Mucosa of descending colon (tissue), 3 donors: ENCODE results near the gene PCBD1. TPM values are rescaled to one million over a fixed set of nuclear protein-coding genes. Genes with fewer than 3 reads are reported as not detected.

Source experiments
- ATAC-seq: fragments of 200-7000 bp; cut with Tn5 transposase; one replicate; pipeline ENCODE4 v1.9.1; 2020; ENCODE audit warnings: mild to moderate bottlenecking, moderate library complexity
- DNase-seq, 3 donors: peaks; one replicate each; pipeline ENCODE4 v3.0.0-alpha.2; 2020
- H3K36me3 ChIP-seq: fragments of 200-600 bp; one replicate; pipeline ENCODE4 v1.8.0; 2021; ENCODE audit warnings: low read depth, mild to moderate bottlenecking
- H3K4me1 ChIP-seq: fragments of 200-600 bp; one replicate; pipeline ENCODE4 v1.8.0; 2021; ENCODE audit warnings: low read depth, mild to moderate bottlenecking
- H3K4me3 ChIP-seq: fragments of 200-600 bp; one replicate; pipeline ENCODE4 v1.8.0; 2021; ENCODE audit warnings: mild to moderate bottlenecking
- H3K9me3 ChIP-seq: fragments of 200-600 bp; one replicate; pipeline ENCODE4 v1.8.0; 2021; ENCODE audit warnings: mild to moderate bottlenecking
- intact Hi-C, 2 donors: fragments of 100-400 bp; cut with DNase I in 1 of 2; cut with micrococcal nuclease in 1 of 2; formaldehyde crosslinking; loops; one replicate each; pipeline versions ENCODE4 v1.11.0 to v1.11.1; 2022; cut with DNase I, micrococcal nuclease
- total RNA-seq, 3 donors: library from RNA; stranded (reverse); fragmentation: NEBNext Ultra II Directional in 2 of 3; extraction: Animal tissue kit (Norgen Biotek cat#: 25700) in 2 of 3; gene quantifications; one replicate each; pipeline versions ENCODE4 v1.2.1 to v1.2.4, GENCODE V29; 2021 to 2023
- TF ChIP-seq, protein P1 (sequence below): fragments of 200-600 bp; IDR thresholded peaks from one replicate; pipeline ENCODE4 v1.8.0; 2022; ENCODE audit warnings: antibody characterized with exemption, mild to moderate bottlenecking
- donor health status: DM: no; HTN: no; CAD: no; lungs with moderate emphysema.
- donor health status: DM: no; HTN: no; CAD: no.
- donor health status: DM: no; HTN: yes; CAD: no.

Gene PCBD1
- total RNA-seq, 3 donors from 2014 or later = 81.4 to 86.8 (median 86.7) TPM

DNA sequence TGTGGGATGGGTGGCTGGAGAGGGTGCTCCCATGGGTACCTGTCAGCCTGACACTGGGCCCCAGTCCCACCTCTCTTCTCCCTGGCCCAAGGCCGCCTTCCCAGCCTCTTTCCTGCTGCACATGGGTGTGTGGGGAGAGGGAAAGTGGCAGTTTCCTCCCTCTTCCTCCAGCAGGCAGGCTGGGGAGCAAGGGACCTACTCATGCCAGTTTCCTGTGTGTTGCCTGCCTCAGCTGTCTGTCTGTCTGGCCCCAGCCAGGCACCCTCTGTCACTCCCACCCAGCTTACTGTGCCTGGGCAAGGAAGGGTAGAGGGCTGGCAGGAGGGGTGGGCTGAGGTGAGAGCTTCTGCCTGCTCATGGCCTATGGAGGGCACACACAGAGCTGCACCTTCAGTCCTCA lies 46.3 kb upstream of the PCBD1 start:
- intact Hi-C loops = no loop called here
- Histone ChIP-seq H3K9me3 (no peaks in the 10 kb centered on the region), H3K36me3 (no peaks in the 10 kb centered on the region), H3K4me1 (no peaks in the 10 kb centered on the region), H3K4me3 (no peak overlapping the region)
- DNase-seq (no peak), ATAC-seq (no peak)
- TF ChIP-seq, protein P1, sequence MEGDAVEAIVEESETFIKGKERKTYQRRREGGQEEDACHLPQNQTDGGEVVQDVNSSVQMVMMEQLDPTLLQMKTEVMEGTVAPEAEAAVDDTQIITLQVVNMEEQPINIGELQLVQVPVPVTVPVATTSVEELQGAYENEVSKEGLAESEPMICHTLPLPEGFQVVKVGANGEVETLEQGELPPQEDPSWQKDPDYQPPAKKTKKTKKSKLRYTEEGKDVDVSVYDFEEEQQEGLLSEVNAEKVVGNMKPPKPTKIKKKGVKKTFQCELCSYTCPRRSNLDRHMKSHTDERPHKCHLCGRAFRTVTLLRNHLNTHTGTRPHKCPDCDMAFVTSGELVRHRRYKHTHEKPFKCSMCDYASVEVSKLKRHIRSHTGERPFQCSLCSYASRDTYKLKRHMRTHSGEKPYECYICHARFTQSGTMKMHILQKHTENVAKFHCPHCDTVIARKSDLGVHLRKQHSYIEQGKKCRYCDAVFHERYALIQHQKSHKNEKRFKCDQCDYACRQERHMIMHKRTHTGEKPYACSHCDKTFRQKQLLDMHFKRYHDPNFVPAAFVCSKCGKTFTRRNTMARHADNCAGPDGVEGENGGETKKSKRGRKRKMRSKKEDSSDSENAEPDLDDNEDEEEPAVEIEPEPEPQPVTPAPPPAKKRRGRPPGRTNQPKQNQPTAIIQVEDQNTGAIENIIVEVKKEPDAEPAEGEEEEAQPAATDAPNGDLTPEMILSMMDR = no peak

DNA sequence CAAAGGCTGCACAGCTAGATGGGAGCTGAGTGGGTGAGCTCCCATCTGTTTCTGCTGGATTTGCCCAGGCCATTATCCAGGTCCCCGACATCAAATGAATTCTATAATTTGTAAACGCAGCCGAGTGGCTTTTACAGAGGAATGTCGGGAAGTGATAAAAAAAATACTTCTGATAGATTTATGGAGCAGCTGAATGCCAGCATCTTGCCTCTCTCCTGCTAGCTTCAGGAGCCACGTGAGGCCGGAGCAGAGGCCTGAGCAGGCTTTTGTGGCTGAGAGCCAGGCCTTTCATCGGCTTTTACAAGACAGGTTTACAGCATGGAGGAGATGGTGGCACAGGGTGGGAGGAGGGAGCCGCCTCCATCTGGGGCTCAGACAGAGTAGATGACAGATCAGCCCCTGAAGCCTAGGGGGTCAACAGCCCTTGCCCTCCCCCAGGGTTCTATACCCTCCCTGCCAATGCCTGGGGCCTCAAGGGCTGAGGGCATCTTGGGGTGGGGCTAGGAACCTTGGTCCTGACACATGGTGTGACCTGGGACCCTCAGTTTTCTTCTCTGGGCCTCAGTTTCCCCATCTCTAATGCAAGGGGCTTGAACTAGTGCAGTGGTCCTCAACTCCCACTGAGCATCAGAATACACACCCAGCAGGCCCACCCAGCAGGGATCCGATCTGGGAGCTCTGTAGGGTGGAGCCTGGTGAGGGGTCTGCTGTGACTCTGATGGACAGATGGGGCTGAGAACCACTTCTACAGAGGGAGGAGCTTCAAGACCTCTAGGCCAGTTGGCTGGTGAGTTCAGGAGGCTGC lies 44.2 kb upstream of the PCBD1 start:
- Histone ChIP-seq H3K36me3 (no peaks in the 10 kb centered on the region), H3K4me1 (no peaks in the 10 kb centered on the region), H3K4me3 (no peak overlapping the region), H3K9me3 (no peaks in the 10 kb centered on the region)
- ATAC-seq = no peak
- peak in 1 of 3 donors; percentile 19 for DNase-seq
- TF ChIP-seq, protein P1 = no peak
- intact Hi-C loops = no loop called here

DNA sequence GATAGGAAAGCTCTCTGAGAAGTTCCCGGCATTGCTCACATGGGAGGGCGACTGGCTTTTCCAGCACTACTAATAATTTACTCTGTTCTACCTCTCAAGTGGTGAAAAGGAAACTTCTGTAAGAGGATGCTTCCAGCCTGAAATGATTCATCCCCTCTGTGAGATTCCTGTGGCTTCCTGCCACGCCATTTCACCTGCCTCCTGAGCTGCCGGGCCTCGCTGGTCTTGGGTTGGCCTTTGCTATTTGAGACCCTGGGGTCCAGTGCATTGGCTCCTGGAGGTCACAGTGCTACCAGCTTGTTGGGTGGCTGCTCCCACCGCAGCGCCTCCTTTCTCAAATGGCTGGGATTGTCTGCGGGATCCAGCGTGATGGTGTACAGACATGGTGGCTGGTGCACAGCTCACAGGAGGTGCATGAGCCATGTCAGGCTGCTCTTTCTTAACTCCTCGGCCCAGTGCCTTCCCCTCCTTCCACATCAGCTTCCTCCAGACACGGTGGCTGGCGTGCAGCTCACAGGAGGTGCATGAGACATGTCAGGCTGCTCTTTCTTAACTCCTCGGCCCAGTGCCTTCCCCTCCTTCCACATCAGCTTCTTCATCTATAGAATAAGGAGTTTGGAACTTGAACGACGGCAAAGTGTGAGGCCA lies 42.9 kb upstream of the PCBD1 start:
- intact Hi-C loops = no loop called here
- Histone ChIP-seq H3K4me1 (no peaks in the 10 kb centered on the region), H3K4me3 (no peak overlapping the region), H3K9me3 (no peaks in the 10 kb centered on the region), H3K36me3 (no peaks in the 10 kb centered on the region)
- TF ChIP-seq, protein P1 = no peak
- ATAC-seq (no peak), DNase-seq (no peak)

DNA sequence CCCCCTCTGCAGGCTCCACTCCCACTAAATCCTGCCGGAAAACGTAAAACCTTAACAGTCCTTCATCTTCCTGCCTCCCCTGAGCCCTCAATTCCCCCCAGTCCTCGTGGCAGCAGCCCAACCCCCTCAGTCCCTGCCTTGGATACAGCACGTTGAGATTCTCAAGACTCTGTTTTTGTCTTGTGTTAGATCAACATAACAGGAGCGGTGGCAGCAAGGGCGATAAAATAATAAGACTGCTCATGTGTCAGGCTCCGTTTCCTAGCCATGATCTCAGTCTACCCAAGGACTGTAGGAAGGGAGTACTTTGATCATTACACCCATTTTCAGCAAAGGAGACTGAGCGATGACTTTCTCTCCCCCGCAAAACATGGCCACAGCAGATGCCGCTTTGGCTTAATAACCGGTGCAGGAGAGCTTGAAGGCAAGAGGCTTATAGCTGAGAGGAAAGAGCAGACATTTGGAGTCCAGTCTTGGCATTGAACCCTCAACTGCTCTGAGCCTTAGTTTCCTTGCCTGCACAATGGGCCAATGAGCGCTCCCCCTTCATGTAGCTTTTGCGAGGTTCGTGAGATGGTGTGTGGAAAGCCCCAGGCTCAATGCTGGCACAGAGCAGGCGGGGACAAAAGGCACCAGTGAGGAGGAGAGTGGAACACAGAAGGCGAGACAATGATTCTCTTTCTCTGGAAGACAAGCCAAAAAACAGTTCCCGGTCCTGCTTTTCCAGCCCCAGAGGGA lies 42.1 kb upstream of the PCBD1 start:
- TF ChIP-seq, protein P1 = no peak
- Histone ChIP-seq H3K9me3 (no peaks in the 10 kb centered on the region), H3K36me3 (no peaks in the 10 kb centered on the region), H3K4me3 (no peak overlapping the region), H3K4me1 (no peaks in the 10 kb centered on the region)
- DNase-seq (no peak), ATAC-seq (no peak)
- intact Hi-C loops = no loop called here

DNA sequence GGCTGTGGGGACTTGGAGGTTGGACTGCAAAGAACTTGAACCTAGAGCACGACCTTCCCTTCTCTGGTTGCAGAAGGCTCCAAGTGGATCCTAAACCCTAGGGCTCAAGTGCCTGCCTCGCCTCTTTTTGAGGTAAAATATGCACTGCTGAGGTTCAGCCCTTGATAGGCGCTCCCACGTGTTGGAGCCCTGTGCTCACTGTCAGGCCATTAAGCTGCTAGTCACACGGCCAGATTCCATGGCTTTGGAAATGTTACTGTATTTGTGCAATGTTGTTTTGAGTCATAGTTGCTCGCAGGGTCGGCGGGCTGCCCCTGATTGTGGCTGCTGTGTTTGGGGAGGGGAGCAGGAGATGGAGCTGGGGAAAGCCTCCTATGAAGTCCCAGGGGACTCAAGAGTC lies 39.8 kb upstream of the PCBD1 start:
- DNase-seq (no peak), ATAC-seq (no peak)
- no peak overlapping the region for H3K4me3 ChIP-seq
- H3K9me3 ChIP-seq = no peaks in the 10 kb centered on the region
- TF ChIP-seq, protein P1 = no peak
- H3K4me1 ChIP-seq = no peaks in the 10 kb centered on the region
- no peaks in the 10 kb centered on the region for H3K36me3 ChIP-seq
- intact Hi-C loops = loop anchor here in 1 of 2 donors (10.0 kb wide), 1 partner anchor 357 kb away; no protein-coding TSS in a partner anchor
